PC-3 (cell line): ENCODE data around the gene MBOAT7. TPM values are rescaled to one million over a fixed set of nuclear protein-coding genes. Genes with fewer than 3 reads are reported as not detected.

ENCODE experiments used
- ATAC-seq: fragments of 200-7000 bp; cut with Tn5 transposase; 2 replicates; pipeline ENCODE4 v1.9.1; 2020; ENCODE audit warnings: mild to moderate bottlenecking, moderate library complexity
- BruUV-seq: library from RNA; stranded (reverse); fragments of 400-500 nt; replicated peaks from 2 replicates; lab custom pipeline; 2021; lab: Mats Ljungman, UMichigan
- CTCF ChIA-PET: fragments of 300-600 bp; sonication (Branson Sonifier 250); formaldehyde crosslinking; loops from one replicate; lab custom pipeline; 2022; ENCODE audit warnings: antibody characterized with exemption; lab: Charles Lee
- POLR2A ChIA-PET: fragments of 300-600 bp; sonication (Branson Sonifier 250); formaldehyde crosslinking; loops from one replicate; lab custom pipeline; 2022; ENCODE audit warnings: antibody characterized with exemption; ENCODE audit not compliant: unreplicated experiment; lab: Charles Lee
- DNase-seq: peaks from one replicate; pipeline ENCODE4 v3.0.0-alpha.2; 2015
- H2AFZ ChIP-seq: fragments of 300-600 bp; sonication (generic); 2 replicates; pipeline ENCODE4 v1.6.0; 2016; ENCODE audit warnings: antibody characterized with exemption, low read length
- H3F3A ChIP-seq: fragments of 300-600 bp; sonication (generic); one replicate; pipeline ENCODE4 v1.6.0; 2017; ENCODE audit warnings: antibody characterized with exemption, low read length, control low read depth, mild to moderate bottlenecking; ENCODE audit not compliant: unreplicated experiment
- H3K27ac ChIP-seq: fragments of 300-600 bp; sonication (generic); 2 replicates; pipeline ENCODE4 v1.5.1; 2016; ENCODE audit warnings: mild to moderate bottlenecking, low read length
- H3K27me3 ChIP-seq: fragments of 300-600 bp; sonication (generic); 2 replicates; pipeline ENCODE4 v1.6.1; 2016; ENCODE audit warnings: low read length, mixed read lengths
- H3K36me3 ChIP-seq: fragments of 300-600 bp; sonication (generic); 2 replicates; pipeline ENCODE4 v1.6.1; 2016; ENCODE audit warnings: low read depth, mixed run types, low read length, mixed read lengths
- H3K4me1 ChIP-seq: fragments of 300-600 bp; sonication (generic); 2 replicates; pipeline ENCODE4 v1.5.1; 2016; ENCODE audit warnings: low read length; ENCODE audit not compliant: insufficient read depth
- H3K4me2 ChIP-seq: fragments of 300-600 bp; sonication (generic); 2 replicates; pipeline ENCODE4 v1.6.0; 2016; ENCODE audit warnings: low read length
- H3K4me3 ChIP-seq: fragments of 300-600 bp; sonication (generic); 2 replicates; pipeline ENCODE4 v1.5.1; 2016; ENCODE audit warnings: mild to moderate bottlenecking, low read length, mixed read lengths
- H3K79me2 ChIP-seq: fragments of 300-600 bp; sonication (generic); 2 replicates; pipeline ENCODE4 v1.6.1; 2017; ENCODE audit warnings: low read length, mixed read lengths
- H3K9ac ChIP-seq: fragments of 300-600 bp; sonication (generic); 2 replicates; pipeline ENCODE4 v1.6.0; 2016; ENCODE audit warnings: mild to moderate bottlenecking, low read length
- H3K9me2 ChIP-seq: fragments of 300-600 bp; sonication (generic); replicated peaks from 2 replicates; pipeline ENCODE4 v1.6.1; 2016; ENCODE audit warnings: mixed run types, low read length, mixed read lengths
- H3K9me3 ChIP-seq: fragments of 300-600 bp; sonication (generic); 2 replicates; pipeline ENCODE4 v1.6.1; 2016; ENCODE audit warnings: low read length, mixed read lengths
- H4K20me1 ChIP-seq: fragments of 300-600 bp; sonication (generic); 2 replicates; pipeline ENCODE4 v1.6.1; 2016; ENCODE audit warnings: low read length, mixed read lengths
- EZH2 ChIP-seq: fragments of 300-600 bp; sonication (generic); IDR thresholded peaks from one replicate; pipeline ENCODE4 v1.6.1; 2017; ENCODE audit warnings: antibody characterized with exemption, mild to moderate bottlenecking, low read length; ENCODE audit not compliant: unreplicated experiment
- EZH2phosphoT487 ChIP-seq: fragments of 300-600 bp; sonication (generic); IDR thresholded peaks from 2 replicates; pipeline ENCODE4 v1.6.1; 2018; ENCODE audit warnings: mild to moderate bottlenecking, antibody characterized with exemption, low read length, borderline replicate concordance
- intact Hi-C: fragments of 100-400 bp; cut with micrococcal nuclease; formaldehyde crosslinking; loops from 2 replicates; pipeline ENCODE4 v1.9.0; 2023
- total RNA-seq: library from RNA; depleted of rRNA; stranded (reverse); fragments of >200 nt; gene quantifications from 2 replicates; pipeline ENCODE4 v1.2.3, GENCODE V29; 2014
- TF ChIP-seq, protein P1 (sequence below): fragments of 300-600 bp; sonication (generic); conservative IDR thresholded peaks from 2 replicates; pipeline ENCODE4 v1.5.1; 2017; ENCODE audit warnings: antibody characterized with exemption, low read depth, mild to moderate bottlenecking, low read length

Gene MBOAT7
- total RNA-seq, 1 experiment from 2014 or later = 231 TPM

DNA sequence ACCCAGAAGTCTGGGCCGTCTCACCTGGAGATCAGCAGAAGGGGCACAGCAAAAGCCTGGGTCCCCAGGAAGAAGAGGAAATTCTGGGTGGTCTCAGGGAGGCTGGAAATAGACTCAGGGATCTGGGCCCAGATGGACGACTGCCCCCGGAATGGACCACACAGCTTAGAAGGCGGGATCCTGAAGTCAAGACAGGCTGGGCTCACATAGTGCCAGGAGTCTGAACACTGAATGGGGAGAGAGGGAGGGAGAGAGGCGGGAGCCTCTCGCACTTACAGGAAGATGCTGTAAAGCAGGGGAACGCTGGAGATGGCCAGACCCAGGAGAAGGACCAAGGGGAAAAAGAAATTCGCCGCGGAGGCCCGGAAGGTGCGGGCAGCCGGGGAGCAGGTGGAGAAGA is 28.5 kb downstream of the MBOAT7 start:
- Histone ChIP-seq H3K27ac (no peak overlapping the region), H2AFZ (peak overlapping the region; percentile 69), H3K79me2 (peaks cover 23% of the 10 kb centered on the region), H3K4me2 (peak overlapping the region; percentile 82), H3K9ac (peak overlapping the region; percentile 62), H3K4me1 (peaks cover 38% of the 10 kb centered on the region), H4K20me1 (no peaks in the 10 kb centered on the region), H3K9me3 (no peaks in the 10 kb centered on the region), H3K9me2 (no peaks in the 10 kb centered on the region), H3K27me3 (no peaks in the 10 kb centered on the region), H3K4me3 (peak overlapping the region; percentile 71), H3K36me3 (peaks cover 11% of the 10 kb centered on the region), H3F3A (no peaks in the 10 kb centered on the region)
- ATAC-seq (no peak), DNase-seq (peak; percentile 43)
- intact Hi-C loops = loop anchor here (5.0 kb wide), 1 partner anchor 41 kb away; the partner anchor contains the start of gene RPS9
- no TSS peak for BruUV-seq
- ChIA-PET CTCF (interaction anchor here (1.9 kb wide), 1 partner anchor 24 kb away, joined by 10 read pairs; the partner anchor contains the start of gene CNOT3), POLR2A (no interaction called here)
- no peak for TF ChIP-seq EZH2phosphoT487
- TF ChIP-seq, protein P1, sequence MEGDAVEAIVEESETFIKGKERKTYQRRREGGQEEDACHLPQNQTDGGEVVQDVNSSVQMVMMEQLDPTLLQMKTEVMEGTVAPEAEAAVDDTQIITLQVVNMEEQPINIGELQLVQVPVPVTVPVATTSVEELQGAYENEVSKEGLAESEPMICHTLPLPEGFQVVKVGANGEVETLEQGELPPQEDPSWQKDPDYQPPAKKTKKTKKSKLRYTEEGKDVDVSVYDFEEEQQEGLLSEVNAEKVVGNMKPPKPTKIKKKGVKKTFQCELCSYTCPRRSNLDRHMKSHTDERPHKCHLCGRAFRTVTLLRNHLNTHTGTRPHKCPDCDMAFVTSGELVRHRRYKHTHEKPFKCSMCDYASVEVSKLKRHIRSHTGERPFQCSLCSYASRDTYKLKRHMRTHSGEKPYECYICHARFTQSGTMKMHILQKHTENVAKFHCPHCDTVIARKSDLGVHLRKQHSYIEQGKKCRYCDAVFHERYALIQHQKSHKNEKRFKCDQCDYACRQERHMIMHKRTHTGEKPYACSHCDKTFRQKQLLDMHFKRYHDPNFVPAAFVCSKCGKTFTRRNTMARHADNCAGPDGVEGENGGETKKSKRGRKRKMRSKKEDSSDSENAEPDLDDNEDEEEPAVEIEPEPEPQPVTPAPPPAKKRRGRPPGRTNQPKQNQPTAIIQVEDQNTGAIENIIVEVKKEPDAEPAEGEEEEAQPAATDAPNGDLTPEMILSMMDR = no peak
- no peak for TF ChIP-seq EZH2

DNA sequence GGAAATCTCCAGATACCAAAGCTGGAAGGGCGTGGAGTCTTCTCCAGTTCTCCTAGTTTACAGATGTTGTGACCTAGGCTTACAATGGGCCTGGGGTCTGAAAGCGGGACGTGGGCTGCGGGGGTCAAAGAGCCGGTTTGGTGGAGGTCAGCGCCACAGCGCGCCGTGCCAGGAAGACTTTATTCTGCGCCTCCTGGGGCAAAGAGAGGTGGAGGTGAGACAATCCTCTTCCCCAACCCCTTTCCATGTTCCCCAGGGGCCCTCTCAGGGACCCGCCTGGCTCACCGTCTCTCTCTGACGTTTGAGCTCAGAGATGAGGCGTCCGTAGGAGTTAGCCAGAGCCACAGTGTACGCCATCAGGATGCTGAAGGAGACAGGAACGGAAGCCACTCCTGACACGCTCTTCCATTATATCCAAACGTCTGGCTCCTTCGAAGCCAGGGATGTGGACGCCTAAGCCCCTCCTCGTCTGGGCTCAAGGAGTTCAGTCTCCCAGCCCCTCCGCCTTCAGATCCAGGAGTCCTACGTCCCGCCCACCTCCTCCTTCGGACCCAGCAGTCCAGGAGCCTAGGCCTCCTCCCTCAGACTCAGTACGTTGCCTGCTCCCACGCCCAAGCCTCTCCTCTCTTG is 29.1 kb downstream of the MBOAT7 start:
- ChIA-PET CTCF (interaction anchor here (0.5 to 1.9 kb wide), 2 partner anchors 23 to 132 kb away, joined by 4 to 10 read pairs; partner anchors contain the start of gene CNOT3), POLR2A (interaction anchor here (0.6 to 1.6 kb wide), 5 partner anchors 9 to 33 kb away, joined by 3 to 5 read pairs (median 4); partner anchors contain the start of genes CNOT3 and MBOAT7)
- H3K4me1 ChIP-seq = peaks cover 38% of the 10 kb centered on the region
- ATAC-seq (peak; percentile 3), DNase-seq (peak; percentile 43)
- peaks cover 14% of the 10 kb centered on the region for H3K36me3 ChIP-seq
- H4K20me1 ChIP-seq = no peaks in the 10 kb centered on the region
- TF ChIP-seq EZH2 (no peak), EZH2phosphoT487 (no peak)
- TF ChIP-seq, protein P1 = no peak
- peak overlapping the region; percentile 62 for H3K9ac ChIP-seq
- intact Hi-C loops = loop anchor here (5.0 kb wide), 1 partner anchor 42 kb away; the partner anchor contains the start of gene RPS9
- H3K27me3 ChIP-seq = no peaks in the 10 kb centered on the region
- peak overlapping the region; percentile 71 for H3K4me3 ChIP-seq
- no peaks in the 10 kb centered on the region for H3K9me2 ChIP-seq
- H3K79me2 ChIP-seq = peaks cover 23% of the 10 kb centered on the region
- H3F3A ChIP-seq = no peaks in the 10 kb centered on the region
- no peaks in the 10 kb centered on the region for H3K9me3 ChIP-seq
- peak overlapping the region; percentile 69 for H2AFZ ChIP-seq
- H3K4me2 ChIP-seq = peak overlapping the region; percentile 82
- H3K27ac ChIP-seq = peak overlapping the region; percentile 36
- TSS peak; percentile 38 for BruUV-seq
